Panc1 (cell line): Measurements from ENCODE around the gene FNTB. TPM values are rescaled to one million over a fixed set of nuclear protein-coding genes. Genes with fewer than 3 reads are reported as not detected.

Experiments used
- ATAC-seq: fragments of 200-7000 bp; cut with Tn5 transposase; 2 replicates; pipeline ENCODE4 v1.9.1; 2020; ENCODE audit warnings: mild to moderate bottlenecking, moderate library complexity
- BruUV-seq: library from RNA; stranded (reverse); fragments of 400-500 nt; replicated peaks from 2 replicates; lab custom pipeline; 2021; lab: Mats Ljungman, UMichigan
- CTCF ChIA-PET: fragments of 300-600 bp; sonication (Branson Sonifier 250); formaldehyde crosslinking; loops from one replicate; lab custom pipeline; 2022; ENCODE audit warnings: antibody characterized with exemption; lab: Charles Lee
- POLR2A ChIA-PET: fragments of 300-600 bp; sonication (Branson Sonifier 250); formaldehyde crosslinking; loops from one replicate; lab custom pipeline; 2022; ENCODE audit warnings: antibody characterized with exemption; lab: Charles Lee
- DNase-seq: peaks from one replicate; pipeline ENCODE4 v3.0.0-alpha.2; 2010; ENCODE audit warnings: low read depth, low spot score
- H3K27ac ChIP-seq: 2 replicates; pipeline ENCODE4 v1.5.1; 2011; ENCODE audit warnings: mild to moderate bottlenecking, low read length, inconsistent platforms
- H3K27me3 ChIP-seq: fragments of 200-500 bp; sonication (Bioruptor generic); 2 replicates; pipeline ENCODE4 v1.6.0; 2014; ENCODE audit warnings: low read length, inconsistent platforms; ENCODE audit not compliant: control insufficient read depth, insufficient read depth
- H3K36me3 ChIP-seq: fragments of 200-500 bp; sonication (Bioruptor generic); 2 replicates; pipeline ENCODE4 v1.5.1; 2014; ENCODE audit warnings: inconsistent platforms, mild to moderate bottlenecking, low read length, moderate library complexity; ENCODE audit not compliant: control insufficient read depth, insufficient read depth
- H3K4me1 ChIP-seq: 2 replicates; pipeline ENCODE4 v1.5.1; 2011; ENCODE audit warnings: inconsistent platforms, mild to moderate bottlenecking, low read length, moderate library complexity; ENCODE audit not compliant: control insufficient read depth, insufficient read depth
- H3K4me3 ChIP-seq, 2 experiments: 2 replicates each; pipeline ENCODE4 v1.5.1; 2011 to 2012; ENCODE audit warnings: low read depth in 2 of 2, low read length in 2 of 2, mild to moderate bottlenecking in 2 of 2, inconsistent platforms in 1 of 2, moderate library complexity in 1 of 2
- H3K9me3 ChIP-seq: fragments of 200-500 bp; sonication (Bioruptor generic); 2 replicates; pipeline ENCODE4 v1.5.1; 2014; ENCODE audit warnings: low read depth, mild to moderate bottlenecking, inconsistent platforms, low read length, moderate library complexity; ENCODE audit not compliant: control insufficient read depth, insufficient read depth
- CTCF ChIP-seq: fragments of 450-650 bp; IDR thresholded peaks from 2 replicates; pipeline ENCODE4 v1.5.1; 2017; ENCODE audit warnings: mild to moderate bottlenecking
- POLR2AphosphoS5 ChIP-seq: IDR thresholded peaks from 2 replicates; pipeline ENCODE4 v1.6.1; 2012; ENCODE audit warnings: mild to moderate bottlenecking, low read depth, low read length, moderate library complexity
- REST ChIP-seq, 2 experiments: IDR thresholded peaks; 2 replicates each; pipeline ENCODE4 v1.6.1; 2011 to 2012; ENCODE audit warnings: low read depth in 2 of 2, control low read depth in 1 of 2, low read length in 1 of 2, mild to moderate bottlenecking in 1 of 2, moderate library complexity in 1 of 2; ENCODE audit not compliant: insufficient read depth in 1 of 2
- SIN3A ChIP-seq: IDR thresholded peaks from 2 replicates; pipeline ENCODE4 v1.6.1; 2012; ENCODE audit warnings: low read depth, mild to moderate bottlenecking, low read length, moderate library complexity, borderline replicate concordance; ENCODE audit not compliant: insufficient read depth
- TCF7L2 ChIP-seq: IDR thresholded peaks from 2 replicates; pipeline ENCODE4 v1.6.1; 2011; ENCODE audit warnings: mild to moderate bottlenecking, low read depth, low read length, inconsistent platforms
- in situ Hi-C: cut with HindIII; loops from 2 replicates; pipeline ENCODE4 v1.10.0; 2016; ENCODE audit warnings: low sequenced_read_pairs, low pct_unique_long_range_greater_than_20kb
- intact Hi-C: fragments of 100-400 bp; cut with micrococcal nuclease; formaldehyde crosslinking; loops from one replicate; pipeline ENCODE4 v1.10.0; 2022; ENCODE audit not compliant: unreplicated experiment
- total RNA-seq: library from RNA; stranded (reverse); gene quantifications from one replicate; pipeline ENCODE4 v1.2.1, GENCODE V29; 2021; ENCODE audit not compliant: unreplicated experiment

Gene FNTB
- total RNA-seq, 1 experiment from 2014 or later, result 13.3 TPM

GRCh38 chr14:64939817-64940190 lies 46.9 kb upstream of the FNTB start:
- in situ Hi-C loops, result no loop called here
- TF ChIP-seq TCF7L2 (no peak), POLR2AphosphoS5 (no peak), CTCF (no peak), SIN3A (no peak), REST (IDR thresholded peaks at IDR 0.05; ENCODE audit: insufficient read depth in 1 of 2, low read depth in 2 of 2, low read length in 1 of 2) (no peak)
- Histone ChIP-seq H3K9me3 (no peaks in the 10 kb centered on the region), H3K36me3 (0 out of 2 replicates have a peak, but pooled peaks cover 1% of the 10 kb centered on the region), H3K27ac (no peak overlapping the region), H3K4me1 (no peaks in the 10 kb centered on the region), H3K27me3 (no peaks in the 10 kb centered on the region), H3K4me3 (no peak overlapping the region)
- DNase-seq, result no peak
- ChIA-PET POLR2A (no interaction called here), CTCF (no interaction called here)
- ATAC-seq, result no peak
- no TSS peak for BruUV-seq
- intact Hi-C loops, result no loop called here

GRCh38 chr14:64940336-64940910 lies 46.3 kb upstream of the FNTB start:
- no peak for TF ChIP-seq REST (IDR thresholded peaks at IDR 0.05; ENCODE audit: insufficient read depth in 1 of 2, low read depth in 2 of 2, low read length in 1 of 2)
- no peak for TF ChIP-seq CTCF
- TF ChIP-seq POLR2AphosphoS5, result no peak
- TF ChIP-seq SIN3A, result no peak
- TF ChIP-seq TCF7L2, result no peak
- H3K4me3 ChIP-seq, result no peak overlapping the region
- no peak overlapping the region for H3K27ac ChIP-seq
- DNase-seq (no peak), ATAC-seq (no peak)
- H3K27me3 ChIP-seq, result no peaks in the 10 kb centered on the region
- ChIA-PET CTCF (no interaction called here), POLR2A (no interaction called here)
- in situ Hi-C loops, result no loop called here
- BruUV-seq, result no TSS peak
- H3K4me1 ChIP-seq, result no peaks in the 10 kb centered on the region
- H3K36me3 ChIP-seq, result no peaks in the 10 kb centered on the region
- no peaks in the 10 kb centered on the region for H3K9me3 ChIP-seq
- intact Hi-C loops, result no loop called here
